HG03039 (cell line): ENCODE data around the gene AXIN1.
"Not testable (repeated sequence)": the region's sequence is repeated elsewhere in the genome, so short reads cannot be mapped to it uniquely, and the experiment has no call there.

Experiments
- ATAC-seq: cut with Tn5 transposase; IDR thresholded peaks from one replicate; pipeline ENCODE4 v1.9.1; 2021; ENCODE audit warnings: mild to moderate bottlenecking, moderate library complexity; ENCODE audit not compliant: unreplicated experiment

AXIN1 gene, protein sequence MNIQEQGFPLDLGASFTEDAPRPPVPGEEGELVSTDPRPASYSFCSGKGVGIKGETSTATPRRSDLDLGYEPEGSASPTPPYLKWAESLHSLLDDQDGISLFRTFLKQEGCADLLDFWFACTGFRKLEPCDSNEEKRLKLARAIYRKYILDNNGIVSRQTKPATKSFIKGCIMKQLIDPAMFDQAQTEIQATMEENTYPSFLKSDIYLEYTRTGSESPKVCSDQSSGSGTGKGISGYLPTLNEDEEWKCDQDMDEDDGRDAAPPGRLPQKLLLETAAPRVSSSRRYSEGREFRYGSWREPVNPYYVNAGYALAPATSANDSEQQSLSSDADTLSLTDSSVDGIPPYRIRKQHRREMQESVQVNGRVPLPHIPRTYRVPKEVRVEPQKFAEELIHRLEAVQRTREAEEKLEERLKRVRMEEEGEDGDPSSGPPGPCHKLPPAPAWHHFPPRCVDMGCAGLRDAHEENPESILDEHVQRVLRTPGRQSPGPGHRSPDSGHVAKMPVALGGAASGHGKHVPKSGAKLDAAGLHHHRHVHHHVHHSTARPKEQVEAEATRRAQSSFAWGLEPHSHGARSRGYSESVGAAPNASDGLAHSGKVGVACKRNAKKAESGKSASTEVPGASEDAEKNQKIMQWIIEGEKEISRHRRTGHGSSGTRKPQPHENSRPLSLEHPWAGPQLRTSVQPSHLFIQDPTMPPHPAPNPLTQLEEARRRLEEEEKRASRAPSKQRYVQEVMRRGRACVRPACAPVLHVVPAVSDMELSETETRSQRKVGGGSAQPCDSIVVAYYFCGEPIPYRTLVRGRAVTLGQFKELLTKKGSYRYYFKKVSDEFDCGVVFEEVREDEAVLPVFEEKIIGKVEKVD

DNA sequence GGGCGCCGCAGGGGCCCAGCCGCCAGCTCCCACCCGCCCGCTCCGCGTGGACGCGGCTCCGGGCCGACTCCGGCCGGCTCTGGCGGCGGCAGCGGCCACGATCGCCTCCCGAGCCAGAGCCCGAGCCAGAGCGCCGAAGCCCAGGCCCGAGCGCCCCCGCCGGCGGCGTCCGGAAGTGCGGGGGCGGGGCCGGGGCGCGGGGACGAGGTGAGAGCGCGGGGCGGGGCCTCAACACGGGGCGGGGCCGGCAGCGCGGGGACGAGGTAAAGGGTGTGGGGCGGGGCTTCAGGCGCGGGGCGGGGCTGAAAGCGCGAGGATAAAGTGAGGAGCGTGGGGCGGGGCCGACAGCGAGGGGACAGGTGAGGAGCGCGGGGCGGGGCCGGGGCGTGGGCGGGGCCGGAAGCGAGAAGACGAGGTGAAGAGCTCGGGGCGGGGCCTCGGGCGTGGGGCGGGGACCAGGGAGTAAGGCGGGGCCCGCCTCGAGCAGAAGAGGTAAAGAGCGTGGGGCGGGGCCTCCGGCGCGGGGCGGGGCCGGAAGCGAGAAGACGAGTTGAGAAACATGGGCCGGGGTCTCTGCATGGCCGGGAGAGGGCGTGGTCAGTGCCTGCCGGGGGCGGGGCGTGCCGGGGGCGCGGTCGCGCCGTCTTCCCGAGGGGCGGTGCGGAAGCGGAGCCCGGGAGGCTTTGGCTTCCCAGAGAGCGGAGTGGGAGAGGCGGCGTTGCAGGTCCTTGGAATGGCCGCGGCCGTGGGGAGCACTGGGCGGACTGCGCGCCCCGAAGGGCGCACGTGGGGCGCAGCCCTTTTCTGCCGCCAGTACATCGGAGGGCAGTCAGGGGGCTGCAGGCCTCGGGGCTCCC lies at the start of gene AXIN1:
Gene AXIN1, minus strand, starts transcription at position 177 of the 857 bp plus-strand sequence. CDS start 5,698 bp downstream, outside the sequence.
- peak; percentile 64 for ATAC-seq

DNA sequence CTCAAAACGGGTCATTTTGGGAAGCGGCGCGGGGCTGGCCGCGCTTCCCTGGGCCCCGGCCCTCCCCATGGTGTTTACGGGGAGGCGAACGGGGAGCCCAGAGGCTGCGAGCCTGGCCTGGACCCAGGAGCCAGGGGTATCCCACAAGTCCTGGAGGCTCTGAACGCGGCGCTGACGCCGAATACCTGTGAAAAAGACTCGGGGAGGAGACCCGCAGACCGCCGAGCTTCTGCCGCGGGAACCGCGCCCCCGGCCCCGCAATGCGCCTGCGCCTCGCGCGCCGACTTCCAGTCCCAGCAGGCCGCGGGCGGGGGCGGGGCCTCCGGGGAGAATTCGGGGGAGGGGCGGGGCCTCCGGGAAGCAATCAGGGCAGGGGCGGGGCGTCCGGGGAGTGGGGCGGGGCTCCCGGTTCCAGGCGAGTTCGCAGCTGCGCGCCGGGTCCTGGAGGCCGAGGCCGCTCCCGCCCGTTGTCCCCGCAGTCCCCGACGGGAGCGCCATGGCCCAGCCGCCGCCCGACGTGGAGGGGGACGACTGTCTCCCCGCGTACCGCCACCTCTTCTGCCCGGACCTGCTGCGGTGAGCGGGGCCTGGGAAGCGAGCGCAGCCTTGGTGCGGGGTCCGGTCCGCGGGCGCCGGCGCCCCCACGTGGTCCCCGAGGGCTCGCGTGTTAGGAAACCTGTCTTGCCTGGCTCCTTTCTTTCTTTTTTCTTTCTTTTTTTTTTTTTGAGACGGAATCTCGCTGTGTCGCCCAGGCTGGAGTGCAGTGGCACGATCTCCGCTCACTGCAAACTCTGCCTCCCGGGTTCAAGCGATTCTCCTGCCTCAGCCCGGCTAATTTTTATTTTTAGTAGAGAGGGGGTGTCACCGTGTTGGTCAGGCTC lies 49.2 kb upstream of the AXIN1 start, which contains the start of gene DECR2:
Gene DECR2, plus strand, starts transcription at position 418 of the 881 bp plus-strand sequence. Its CDS starts 79 bp downstream, at position 497.
- peak; percentile 57 for ATAC-seq

DNA sequence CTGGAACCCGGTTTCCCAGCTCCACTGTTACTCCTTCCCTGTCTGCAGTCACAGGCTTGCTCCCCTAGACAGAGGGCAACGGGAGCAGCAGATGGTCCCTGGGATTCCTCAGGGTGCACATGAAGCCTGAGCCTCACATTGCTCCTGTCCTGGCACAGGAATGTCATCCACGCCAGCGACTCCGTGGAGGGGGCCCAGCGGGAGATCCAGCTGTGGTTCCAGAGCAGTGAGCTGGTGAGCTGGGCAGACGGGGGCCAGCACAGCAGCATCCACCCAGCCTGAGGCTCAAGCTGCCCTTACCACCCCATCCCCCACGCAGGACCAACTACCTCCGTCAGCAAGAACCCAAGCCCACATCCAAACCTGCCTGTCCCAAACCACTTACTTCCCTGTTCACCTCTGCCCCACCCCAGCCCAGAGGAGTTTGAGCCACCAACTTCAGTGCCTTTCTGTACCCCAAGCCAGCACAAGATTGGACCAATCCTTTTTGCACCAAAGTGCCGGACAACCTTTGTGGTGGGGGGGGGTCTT lies 47.6 kb upstream of the AXIN1 start:
- ATAC-seq = no peak

DNA sequence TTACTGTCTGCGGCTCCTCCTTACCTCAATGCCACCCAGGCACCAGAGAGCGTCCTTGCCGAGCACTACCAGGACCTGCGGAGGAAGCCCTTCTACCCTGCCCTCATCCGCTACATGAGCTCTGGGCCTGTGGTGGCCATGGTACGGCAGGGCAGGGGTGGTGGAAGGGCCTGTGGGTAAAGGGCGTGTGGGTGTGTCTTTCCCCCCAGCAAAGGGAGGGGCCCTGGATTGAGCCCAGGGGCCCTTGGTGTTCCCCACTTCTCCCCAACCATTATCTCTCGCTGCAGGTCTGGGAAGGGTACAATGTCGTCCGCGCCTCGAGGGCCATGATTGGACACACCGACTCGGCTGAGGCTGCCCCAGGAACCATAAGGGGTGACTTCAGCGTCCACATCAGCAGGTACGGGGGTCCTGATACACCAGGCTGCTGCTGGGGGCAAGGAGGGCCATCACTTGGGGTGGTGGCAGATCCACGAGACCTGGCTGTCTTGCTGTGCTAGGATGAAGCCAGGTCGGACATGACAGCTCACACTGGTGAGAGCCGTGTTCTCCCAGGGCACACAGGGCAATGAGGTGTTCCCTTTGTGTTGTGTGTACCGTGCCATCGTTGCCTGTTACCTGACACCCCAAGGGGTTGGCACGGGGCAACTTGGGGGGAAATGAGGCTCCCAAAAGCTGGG lies 47.0 kb upstream of the AXIN1 start:
- ATAC-seq = no peak

DNA sequence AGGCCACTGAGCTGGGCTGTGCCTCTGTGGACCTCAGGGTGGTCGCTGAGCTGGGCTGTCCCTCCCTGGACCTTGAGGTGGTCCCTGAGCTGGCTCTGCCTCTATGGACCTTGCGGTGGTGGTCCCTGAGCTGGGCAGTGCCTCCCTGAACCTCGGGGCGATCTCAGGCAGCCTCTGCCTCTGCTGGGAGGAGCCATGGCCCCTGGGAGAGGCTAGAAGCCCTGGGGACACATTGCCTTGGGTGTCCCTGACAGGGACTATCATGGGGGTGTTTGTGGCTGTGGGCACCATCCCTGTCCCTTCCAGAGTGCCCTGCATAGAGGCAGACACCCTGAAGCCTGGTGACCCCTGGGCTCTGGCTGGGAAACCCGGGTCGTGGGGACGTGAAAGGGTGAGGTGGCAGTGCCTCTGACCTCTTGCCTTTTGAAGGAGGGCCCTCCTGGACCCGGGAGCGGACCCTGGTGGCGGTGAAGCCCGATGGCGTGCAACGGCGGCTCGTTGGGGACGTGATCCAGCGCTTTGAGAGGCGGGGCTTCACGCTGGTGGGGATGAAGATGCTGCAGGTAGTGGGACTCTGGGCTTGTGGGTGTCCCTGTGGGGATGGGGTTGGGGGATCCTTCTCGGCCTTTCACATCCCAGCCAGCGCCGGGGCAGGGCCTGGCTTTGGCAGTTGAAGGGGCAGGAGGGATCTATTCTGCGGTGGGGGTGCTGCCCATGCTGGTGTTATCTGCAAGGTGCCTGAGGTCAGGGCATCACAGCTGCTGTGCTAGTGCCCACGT lies 46.2 kb upstream of the AXIN1 start:
- no peak for ATAC-seq

DNA sequence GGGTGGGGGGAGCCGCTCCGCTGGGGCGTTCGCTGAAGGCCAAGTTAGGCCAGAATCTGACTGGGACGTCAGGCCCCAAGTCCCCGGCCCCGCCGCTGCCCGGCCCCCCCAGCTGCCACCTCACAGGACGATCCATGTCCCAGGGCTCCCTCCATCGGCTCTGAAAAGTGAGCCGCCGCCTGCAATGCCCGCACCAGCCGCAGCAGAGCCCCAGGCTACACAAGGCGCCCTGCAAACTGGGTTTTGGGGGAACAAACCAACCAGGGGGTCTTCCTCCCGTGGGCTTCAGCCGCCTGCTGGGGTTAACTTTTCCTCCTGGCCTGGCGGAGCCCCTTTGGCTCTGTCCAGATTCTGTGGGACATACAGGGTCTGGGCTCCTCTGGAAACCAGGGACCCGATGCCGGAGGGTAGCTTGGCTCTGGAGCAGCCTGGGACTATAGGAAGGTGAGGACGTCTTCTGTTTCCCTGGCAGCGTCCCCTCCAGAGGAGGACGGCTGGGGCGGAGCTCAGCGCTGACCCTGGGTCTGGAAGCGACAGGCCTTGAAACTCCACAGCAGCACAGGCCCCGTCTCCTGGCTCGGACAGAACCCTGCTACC lies 45.3 kb upstream of the AXIN1 start:
- no peak for ATAC-seq

DNA sequence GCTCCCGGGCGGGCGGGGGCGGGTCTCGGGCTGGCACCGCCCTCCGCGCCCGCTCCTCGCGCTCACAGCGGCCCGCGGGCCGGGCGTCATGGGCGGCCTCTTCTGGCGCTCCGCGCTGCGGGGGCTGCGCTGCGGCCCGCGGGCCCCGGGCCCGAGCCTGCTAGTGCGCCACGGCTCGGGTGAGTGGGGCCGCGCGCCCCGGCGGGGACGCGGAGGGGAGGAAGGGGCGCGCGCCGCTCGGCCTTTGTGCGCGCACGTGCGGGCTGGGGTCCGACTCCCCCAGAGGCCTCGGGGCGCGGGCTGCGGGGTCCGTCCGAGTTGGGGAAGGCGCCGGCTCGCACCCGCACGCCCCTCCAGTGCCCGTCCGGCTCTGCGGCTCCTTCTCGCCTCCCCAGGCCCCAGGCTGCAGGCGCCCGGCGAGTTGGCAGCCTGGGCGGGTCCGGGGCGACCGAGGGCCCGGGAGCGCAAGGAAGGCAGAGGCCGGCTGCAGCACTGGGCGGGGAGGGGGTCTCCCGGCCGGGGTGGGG lies 44.7 kb upstream of the AXIN1 start, which contains the start of gene NME4:
Gene NME4, plus strand, starts transcription at position 65 of the 527 bp plus-strand sequence. Its CDS starts 24 bp downstream, at position 89.
- ATAC-seq = no peak

DNA sequence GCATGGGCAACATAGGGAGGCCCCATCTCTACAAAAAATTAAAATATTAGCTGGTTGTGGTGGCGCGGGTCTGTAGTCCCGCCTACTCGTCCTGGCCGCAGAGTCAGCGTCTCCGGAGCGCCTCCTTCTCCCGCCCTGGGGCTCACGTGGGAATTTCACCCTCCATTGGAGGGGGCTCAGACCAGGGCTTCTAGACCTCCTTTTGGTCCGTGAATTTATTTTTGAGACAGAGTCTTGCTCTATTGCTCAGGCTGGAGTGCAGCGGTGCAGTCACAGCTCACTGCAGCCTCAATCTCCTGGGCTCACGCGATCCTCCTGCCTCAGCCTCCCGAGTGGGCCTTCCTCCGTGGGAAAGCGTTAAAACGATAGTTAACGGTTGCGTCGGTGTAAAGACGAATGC lies 44.1 kb upstream of the AXIN1 start:
- ATAC-seq = no peak

DNA sequence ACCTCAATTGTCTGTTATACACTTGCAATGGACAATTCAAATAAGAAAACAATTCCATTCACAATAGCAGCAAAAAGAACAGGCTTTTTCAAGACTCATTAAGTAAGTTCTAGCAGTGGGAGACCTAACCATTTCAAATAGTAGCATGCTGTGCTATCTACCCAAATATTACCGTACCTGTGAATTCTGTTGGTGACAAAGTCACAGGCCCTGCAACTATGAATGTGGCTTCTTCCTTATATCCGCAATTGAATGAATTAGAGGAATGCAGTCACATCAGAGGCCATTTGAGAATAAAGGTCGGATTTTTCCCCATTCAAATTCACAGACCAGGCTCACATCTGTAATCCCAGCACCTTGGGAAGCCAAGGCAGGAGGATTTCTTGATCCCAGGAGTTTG lies 43.7 kb upstream of the AXIN1 start:
- ATAC-seq = no peak

DNA sequence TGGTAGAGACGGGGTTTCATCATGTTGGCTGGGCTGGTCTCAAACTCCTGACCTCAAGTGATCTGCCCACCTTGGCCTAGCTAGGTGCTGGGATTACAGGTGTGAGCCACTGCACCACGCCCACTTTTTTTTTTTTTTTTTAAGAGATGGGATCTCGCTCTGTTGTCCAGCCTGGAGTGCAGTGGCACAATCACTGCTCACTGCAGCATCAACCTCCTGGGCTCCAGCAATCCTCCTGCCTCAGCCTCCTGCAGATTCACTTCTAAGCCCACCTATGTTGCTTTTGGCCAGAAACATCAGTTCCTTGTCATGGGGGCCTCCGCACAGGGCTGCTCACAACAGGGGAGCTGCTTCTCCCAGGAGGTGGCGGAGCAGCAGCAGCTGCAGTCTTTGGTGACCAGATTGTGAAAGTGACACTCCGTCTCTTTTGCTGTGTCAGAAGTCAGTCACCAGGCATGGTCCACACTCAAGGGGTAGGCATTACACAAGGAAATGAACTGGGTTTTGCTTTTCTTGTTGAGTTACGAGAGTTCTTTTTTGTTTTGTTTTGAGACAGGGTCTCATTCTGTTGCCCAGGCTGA lies 40.0 kb upstream of the AXIN1 start:
- ATAC-seq = no peak

DNA sequence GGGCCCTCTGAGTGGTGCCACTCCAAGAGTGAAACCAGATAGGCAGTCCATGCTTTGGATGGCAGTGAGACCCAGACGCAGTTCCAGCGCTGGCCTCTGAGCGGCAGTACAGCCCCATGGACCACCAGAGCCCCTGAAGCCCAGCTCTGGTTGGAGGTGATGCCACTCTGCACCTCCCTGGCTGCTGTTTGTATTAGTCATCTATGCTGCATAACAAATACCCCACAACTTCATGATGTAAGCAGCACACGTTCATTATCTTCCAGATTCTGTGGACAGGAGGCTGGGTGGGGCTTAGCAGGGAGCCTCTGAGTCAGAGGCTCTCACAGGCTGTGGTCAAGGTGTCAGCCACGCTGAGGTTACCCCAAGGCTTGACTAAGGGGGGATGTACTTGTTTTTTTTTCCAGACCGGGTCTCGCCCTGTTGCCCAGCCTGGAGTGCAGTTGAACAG lies 39.4 kb upstream of the AXIN1 start:
- ATAC-seq = no peak

DNA sequence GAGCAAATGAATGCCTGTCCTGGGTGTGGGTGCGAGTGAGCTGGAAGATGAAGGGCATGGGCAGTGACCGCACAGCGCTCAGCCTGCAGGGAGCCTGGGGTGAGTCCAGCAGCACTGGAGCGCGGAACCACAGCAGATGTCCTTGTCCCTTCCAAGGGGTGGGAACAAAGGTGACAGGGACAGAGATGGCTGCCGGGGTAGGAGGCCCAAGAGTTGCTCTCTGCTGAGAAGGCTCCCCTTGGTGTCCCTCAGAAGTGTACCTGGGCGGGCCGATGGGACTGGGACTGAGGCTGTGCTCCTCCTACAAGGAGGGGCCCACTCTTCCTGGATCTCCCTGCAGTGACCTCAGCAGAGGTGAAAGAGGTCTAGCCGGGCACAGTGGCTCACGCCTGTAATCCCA lies 36.8 kb upstream of the AXIN1 start:
- no peak for ATAC-seq

DNA sequence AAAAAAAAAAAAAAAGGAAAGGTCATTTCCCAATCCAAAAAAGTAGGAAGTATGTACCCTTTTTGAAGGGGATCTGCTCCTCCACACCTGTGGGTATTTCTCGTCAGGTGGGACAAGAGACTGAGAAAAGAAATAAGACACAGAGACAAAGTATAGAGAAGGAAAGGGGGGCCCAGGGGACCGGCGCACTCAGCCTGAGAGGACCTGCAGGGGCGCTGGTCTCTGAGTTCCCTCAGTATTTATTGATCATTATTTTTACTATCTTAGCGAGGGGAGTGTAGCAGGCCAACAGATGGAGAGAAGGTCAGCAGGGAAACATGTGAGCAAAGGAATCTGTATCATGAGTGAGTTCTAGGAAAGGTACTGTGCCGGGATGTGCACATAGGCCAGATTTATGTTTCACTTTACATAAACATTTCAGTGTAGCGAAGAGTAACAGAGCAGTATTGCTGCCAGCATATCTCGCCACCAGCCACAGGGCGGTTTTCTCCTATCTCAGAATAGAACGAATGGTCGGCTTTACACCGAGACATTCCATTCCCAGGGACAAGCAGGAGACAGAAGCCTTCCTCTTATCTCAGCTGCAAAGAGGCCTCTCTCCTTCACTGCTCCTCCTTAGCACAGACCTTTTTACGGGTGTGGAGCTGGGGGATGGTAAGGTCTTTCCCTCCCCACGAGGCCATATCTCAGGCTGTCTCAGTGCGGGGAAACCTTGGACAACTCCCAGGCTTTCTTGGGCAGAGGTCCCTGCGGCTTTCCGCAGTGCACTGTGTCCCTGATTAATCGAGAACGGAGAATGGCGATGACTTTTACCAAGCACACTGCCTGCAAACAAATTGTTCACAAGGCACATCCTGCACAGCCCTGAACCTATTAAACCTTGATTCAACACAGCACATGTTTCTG lies 35.5 kb upstream of the AXIN1 start:
- not testable (repeated sequence) for ATAC-seq

DNA sequence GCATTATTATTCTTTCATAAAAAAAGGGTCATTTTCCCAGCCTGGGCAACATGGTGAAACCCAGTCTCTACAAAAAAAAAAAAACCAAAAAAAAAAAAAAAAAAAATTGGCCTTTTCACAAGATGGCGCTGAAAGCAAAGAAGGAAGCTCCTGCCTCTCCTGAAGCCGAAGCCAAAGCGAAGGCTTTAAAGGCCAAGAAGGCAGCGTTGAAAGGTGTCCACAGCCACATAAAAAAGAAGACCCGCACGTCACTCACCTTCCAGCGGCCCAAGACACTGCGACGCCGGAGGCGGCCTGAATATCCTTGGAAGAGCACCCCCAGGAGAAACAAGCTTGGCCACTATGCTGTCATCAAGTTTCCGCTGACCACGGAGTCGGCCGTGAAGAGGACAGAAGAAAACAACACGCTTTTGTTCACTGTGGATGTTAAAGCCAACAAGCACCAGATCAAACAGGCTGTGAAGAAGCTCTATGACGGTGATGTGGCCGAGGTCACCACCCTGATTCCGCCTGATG lies 34.2 kb upstream of the AXIN1 start:
- no peak for ATAC-seq

DNA sequence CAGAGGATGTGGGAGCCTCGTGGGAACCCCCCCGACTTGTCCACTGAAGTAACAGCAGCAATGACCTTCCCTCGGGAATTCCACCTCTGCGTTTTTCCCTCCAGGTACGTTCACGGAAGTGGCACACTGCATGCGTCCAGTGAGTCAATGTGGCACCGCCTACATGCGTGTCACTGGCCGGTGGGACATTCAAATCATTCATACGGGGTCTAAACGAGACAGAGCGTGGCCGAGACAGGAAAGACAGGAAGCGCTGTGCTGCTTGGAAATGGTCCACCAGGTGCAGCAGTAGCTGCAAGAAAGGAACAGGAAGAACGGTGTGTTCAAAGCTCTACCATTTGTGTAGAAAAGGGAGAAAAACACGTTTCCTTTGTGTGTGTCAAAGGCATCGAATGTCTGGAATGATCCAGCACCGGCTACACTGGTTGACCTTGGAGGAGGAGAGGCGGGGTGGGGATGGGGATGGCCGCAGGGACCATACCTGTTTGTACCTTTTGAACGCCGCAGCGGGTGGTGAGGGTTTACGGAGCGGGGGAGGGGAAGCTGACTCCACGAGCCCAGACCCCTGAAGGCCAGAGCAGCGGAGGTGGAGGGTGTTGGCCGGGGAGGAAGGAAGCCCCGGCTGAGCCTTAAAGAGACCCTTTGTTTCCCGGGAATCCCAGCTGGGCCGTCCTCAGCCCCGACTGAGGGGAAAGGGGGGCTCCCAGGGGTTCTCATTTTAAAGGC lies 31.0 kb upstream of the AXIN1 start:
- ATAC-seq = no peak
